ENCODE measurements around the gene ATP8A1. TPM values are rescaled to one million over a fixed set of nuclear protein-coding genes. Genes with fewer than 3 reads are reported as not detected.

ATP8A1 gene
- total RNA-seq, 1 donor from 2014 or later, result 4.3 TPM

DNA sequence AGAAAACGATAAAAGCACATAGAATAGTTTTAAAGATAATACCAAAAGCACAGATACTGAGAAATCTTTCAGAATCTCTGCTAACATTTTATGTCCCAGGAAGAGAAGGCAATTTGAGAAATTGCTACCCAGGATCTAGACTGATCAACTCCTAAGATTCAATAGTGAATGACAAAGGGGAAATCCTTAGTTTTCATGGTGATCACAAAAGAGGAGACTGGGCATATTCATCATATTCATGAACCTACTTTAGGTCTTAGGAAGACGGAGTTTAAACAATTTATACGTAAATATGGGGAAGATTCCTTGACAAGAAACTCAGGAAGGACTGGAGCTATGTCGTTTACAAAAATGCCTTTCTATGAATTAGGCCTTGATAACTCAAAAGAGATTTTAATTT is 172.3 kb downstream of the ATP8A1 start:
- no peak overlapping the region for H3K4me3 ChIP-seq (ENCODE audit: low read depth, low read length)
- no peak for DNase-seq (ENCODE audit: low read depth)
- TF ChIP-seq CTCF (conservative IDR thresholded peaks at IDR 0.05; ENCODE audit: low read depth, low read length), result no peak

DNA sequence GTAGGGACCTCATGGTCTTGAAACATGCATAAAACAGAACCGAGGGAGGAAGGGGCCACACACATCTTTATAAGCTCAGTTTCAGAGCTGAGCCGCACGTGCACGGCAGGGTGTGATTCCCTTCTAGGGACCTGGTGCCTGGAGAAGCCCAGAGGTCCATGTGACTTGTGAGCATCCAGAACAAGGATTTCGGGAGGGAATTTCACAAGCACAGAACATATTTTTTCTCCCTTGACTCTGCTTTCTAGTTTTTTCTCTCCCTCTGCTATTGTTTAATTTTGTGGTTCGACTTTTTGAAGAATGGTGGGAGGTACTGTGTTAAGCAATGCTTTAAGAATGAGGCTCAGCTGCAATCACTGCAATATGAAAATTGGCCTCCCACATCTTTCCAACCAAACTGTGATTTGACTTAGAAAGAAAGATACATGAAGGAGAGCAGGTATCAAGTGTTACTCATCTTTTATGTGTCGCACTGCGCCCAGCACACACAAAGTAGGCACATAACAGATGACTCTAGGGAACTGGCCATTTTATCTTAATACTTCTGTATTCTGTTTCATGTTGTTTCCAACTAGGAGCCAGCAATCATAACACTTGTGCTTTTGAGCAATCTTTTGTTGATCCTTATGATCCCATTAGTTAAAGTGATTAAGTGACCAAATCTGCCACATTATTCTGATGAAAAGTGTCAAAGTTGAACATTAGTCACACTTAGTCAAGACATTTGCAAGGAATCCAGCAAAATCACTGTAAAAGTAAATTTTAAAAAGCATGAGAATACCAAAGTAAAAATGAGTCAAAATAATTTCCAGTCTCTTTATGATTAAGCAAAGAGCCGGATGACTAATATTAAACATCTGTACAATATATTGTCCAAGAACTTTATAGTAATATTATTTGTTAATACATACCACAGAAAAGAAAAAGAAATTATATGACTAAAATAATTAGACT is 173.2 kb downstream of the ATP8A1 start:
- DNase-seq (ENCODE audit: low read depth), result no peak
- no peak overlapping the region for H3K4me3 ChIP-seq (ENCODE audit: low read depth, low read length)
- no peak for TF ChIP-seq CTCF (conservative IDR thresholded peaks at IDR 0.05; ENCODE audit: low read depth, low read length)

GRCh38 chr4:42482516-42483327 is 174.2 kb downstream of the ATP8A1 start:
- DNase-seq (ENCODE audit: low read depth), result no peak
- TF ChIP-seq CTCF (conservative IDR thresholded peaks at IDR 0.05; ENCODE audit: low read depth, low read length), result no peak
- no peak overlapping the region for H3K4me3 ChIP-seq (ENCODE audit: low read depth, low read length)

- H3K4me3 ChIP-seq (ENCODE audit: low read depth, low read length), result no peak overlapping the region
- no peak for DNase-seq (ENCODE audit: low read depth)
- TF ChIP-seq CTCF (conservative IDR thresholded peaks at IDR 0.05; ENCODE audit: low read depth, low read length), result no peak
These were observed 176.2 kb downstream of the ATP8A1 start for GRCh38 chr4:42480717-42481116.

GRCh38 chr4:42480281-42480680 is 176.6 kb downstream of the ATP8A1 start:
- TF ChIP-seq CTCF (conservative IDR thresholded peaks at IDR 0.05; ENCODE audit: low read depth, low read length), result no peak
- no peak overlapping the region for H3K4me3 ChIP-seq (ENCODE audit: low read depth, low read length)
- DNase-seq (ENCODE audit: low read depth), result no peak

DNA sequence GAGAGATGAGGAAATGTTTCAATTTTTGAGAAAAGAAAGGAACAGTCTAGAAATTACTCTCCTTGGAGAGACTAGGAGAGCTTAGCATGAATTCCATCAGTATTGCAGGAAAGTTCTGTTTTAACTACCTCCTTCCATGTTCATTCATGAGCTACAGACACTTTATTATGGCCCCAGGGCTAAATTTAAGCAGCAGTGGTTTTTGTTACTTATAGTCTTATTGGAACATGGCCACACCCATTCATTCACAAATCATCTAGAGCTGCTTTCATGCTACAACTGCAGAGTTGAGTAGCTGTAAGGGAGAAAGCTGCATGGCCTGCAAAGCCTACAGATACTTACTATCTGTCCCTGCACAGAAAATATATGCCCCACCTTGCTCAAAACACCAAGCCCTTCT is 178.0 kb downstream of the ATP8A1 start:
- no peak for DNase-seq (ENCODE audit: low read depth)
- no peak overlapping the region for H3K4me3 ChIP-seq (ENCODE audit: low read depth, low read length)
- TF ChIP-seq CTCF (conservative IDR thresholded peaks at IDR 0.05; ENCODE audit: low read depth, low read length), result no peak
